Mesodermal cell (in vitro differentiated cells): ENCODE data around the gene TUBB.
A peak's percentile ranks its signal among the peaks of the same experiment; 100 is the strongest.
"Not testable (repeated sequence)": the region's sequence is repeated elsewhere in the genome, so short reads cannot be mapped to it uniquely, and the experiment has no call there.

Source experiments
- H3K27ac ChIP-seq: 2 replicates; pipeline ENCODE4 v1.7.0; 2013; ENCODE audit warnings: mild to moderate bottlenecking, low read depth, low read length, moderate library complexity; ENCODE audit not compliant: severe bottlenecking
- H3K36me3 ChIP-seq: 2 replicates; pipeline ENCODE4 v1.7.1; 2013; ENCODE audit warnings: mild to moderate bottlenecking, low read length, moderate library complexity; ENCODE audit not compliant: control insufficient read depth, insufficient read depth
- H3K4me1 ChIP-seq: one replicate; pipeline ENCODE4 v1.7.1; 2013; ENCODE audit warnings: mild to moderate bottlenecking, low read length; ENCODE audit not compliant: insufficient read depth, control insufficient read depth, poor library complexity, severe bottlenecking
- H3K4me3 ChIP-seq: 2 replicates; pipeline ENCODE4 v1.7.0; 2013; ENCODE audit warnings: low read length, control low read depth, mild to moderate bottlenecking; ENCODE audit not compliant: insufficient read depth, poor library complexity, severe bottlenecking; ENCODE audit errors: extremely low read depth
- H3K9me3 ChIP-seq: 2 replicates; pipeline ENCODE4 v1.7.1; 2013; ENCODE audit warnings: mild to moderate bottlenecking, low read length, moderate library complexity; ENCODE audit not compliant: control insufficient read depth
- WGBS, 2 experiments: methylation state at CpG; one replicate each; pipeline ENCODE4 v1.1.5; 2013; ENCODE audit warnings: missing lambda C conversion rate in 2 of 2; ENCODE audit not compliant: insufficient coverage in 2 of 2; 5-methylcytosine and 5-hydroxymethylcytosine counted together

The TUBB gene

GRCh38 chr6:30721198-30722024, 1.3 kb downstream of the TUBB start:
- no peaks in the 10 kb centered on the region for H3K9me3 ChIP-seq
- 0 to 1% methylated on average over 30 to 43 of the region's 71 CpGs for WGBS, 2 experiments

DNA sequence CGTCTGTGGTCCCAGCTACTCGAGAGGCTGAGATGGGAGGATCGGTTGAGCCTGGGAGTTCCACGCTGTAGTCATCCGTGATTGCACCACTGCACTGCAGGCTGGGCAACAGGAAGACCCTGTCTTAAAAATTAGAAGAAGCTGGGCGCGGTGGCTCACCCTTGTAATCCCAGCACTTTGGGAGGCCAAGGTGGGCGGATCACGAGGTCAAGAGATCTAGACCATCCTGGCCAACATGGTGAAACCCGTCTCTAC, 1.8 kb downstream of the TUBB start:
- H3K4me1 ChIP-seq, result peaks cover 34% of the 10 kb centered on the region
- peak overlapping the region; percentile 84 for H3K27ac ChIP-seq
- H3K9me3 ChIP-seq, result not testable (repeated sequence)
- H3K4me3 ChIP-seq, result peak overlapping the region; percentile 93
- peaks cover 49% of the 10 kb centered on the region for H3K36me3 ChIP-seq
- 0% methylated on average over 7 to 10 of the region's 10 CpGs for WGBS, 2 experiments

More at GRCh38 chr6:30721198-30722024, 1.3 kb downstream of the TUBB start:
- Histone ChIP-seq H3K36me3 (peaks cover 47% of the 10 kb centered on the region), H3K27ac (peak overlapping the region; percentile 97), H3K4me1 (peaks cover 34% of the 10 kb centered on the region), H3K4me3 (peak overlapping the region; percentile 93)

- Histone ChIP-seq H3K27ac (peak overlapping the region; percentile 84), H3K4me3 (peak overlapping the region; percentile 93), H3K36me3 (peaks cover 53% of the 10 kb centered on the region), H3K9me3 (no peaks in the 10 kb centered on the region), H3K4me1 (peaks cover 34% of the 10 kb centered on the region)
- WGBS, 2 experiments, result 14 to 18% methylated on average over 24 to 27 of the region's 27 CpGs
These were observed 2.3 kb downstream of the TUBB start for GRCh38 chr6:30722280-30723112.

DNA sequence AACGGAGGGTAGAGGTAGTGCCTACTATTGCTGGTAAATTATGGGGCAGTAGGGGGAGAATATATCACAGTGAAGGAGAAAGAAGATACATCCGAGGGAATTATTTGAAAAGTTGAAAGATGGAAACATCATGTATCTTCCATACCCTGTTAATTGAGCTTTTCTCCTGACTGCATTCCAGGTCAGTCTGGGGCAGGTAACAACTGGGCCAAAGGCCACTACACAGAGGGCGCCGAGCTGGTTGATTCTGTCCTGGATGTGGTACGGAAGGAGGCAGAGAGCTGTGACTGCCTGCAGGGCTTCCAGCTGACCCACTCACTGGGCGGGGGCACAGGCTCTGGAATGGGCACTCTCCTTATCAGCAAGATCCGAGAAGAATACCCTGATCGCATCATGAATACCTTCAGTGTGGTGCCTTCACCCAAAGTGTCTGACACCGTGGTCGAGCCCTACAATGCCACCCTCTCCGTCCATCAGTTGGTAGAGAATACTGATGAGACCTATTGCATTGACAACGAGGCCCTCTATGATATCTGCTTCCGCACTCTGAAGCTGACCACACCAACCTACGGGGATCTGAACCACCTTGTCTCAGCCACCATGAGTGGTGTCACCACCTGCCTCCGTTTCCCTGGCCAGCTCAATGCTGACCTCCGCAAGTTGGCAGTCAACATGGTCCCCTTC, 3.1 kb downstream of the TUBB start:
- 92% methylated on average over 13 to 16 of the region's 16 CpGs for WGBS, 2 experiments
- not testable (repeated sequence) for H3K9me3 ChIP-seq
- Histone ChIP-seq H3K27ac (peak overlapping the region; percentile 6), H3K4me3 (peak overlapping the region; percentile 93), H3K36me3 (peaks cover 56% of the 10 kb centered on the region), H3K4me1 (peaks cover 34% of the 10 kb centered on the region)

- WGBS, 2 experiments, result 92 to 94% methylated on average over 18 to 26 of the region's 29 CpGs
- peaks cover 29% of the 10 kb centered on the region for H3K4me1 ChIP-seq
- H3K4me3 ChIP-seq, result peak overlapping the region; percentile 2
- not testable (repeated sequence) for H3K9me3 ChIP-seq
- H3K36me3 ChIP-seq, result peaks cover 61% of the 10 kb centered on the region
- peak overlapping the region; percentile 8 for H3K27ac ChIP-seq
These were observed 3.9 kb downstream of the TUBB start for GRCh38 chr6:30723843-30724741.

- Histone ChIP-seq H3K4me3 (peak overlapping the region; percentile 12), H3K36me3 (peaks cover 71% of the 10 kb centered on the region), H3K9me3 (no peaks in the 10 kb centered on the region), H3K27ac (no peak overlapping the region), H3K4me1 (peaks cover 26% of the 10 kb centered on the region)
- WGBS, 2 experiments, result 89 to 100% methylated on average over 2 to 3 of the region's 6 CpGs
These were observed 4.9 kb downstream of the TUBB start for GRCh38 chr6:30724906-30725667.

DNA sequence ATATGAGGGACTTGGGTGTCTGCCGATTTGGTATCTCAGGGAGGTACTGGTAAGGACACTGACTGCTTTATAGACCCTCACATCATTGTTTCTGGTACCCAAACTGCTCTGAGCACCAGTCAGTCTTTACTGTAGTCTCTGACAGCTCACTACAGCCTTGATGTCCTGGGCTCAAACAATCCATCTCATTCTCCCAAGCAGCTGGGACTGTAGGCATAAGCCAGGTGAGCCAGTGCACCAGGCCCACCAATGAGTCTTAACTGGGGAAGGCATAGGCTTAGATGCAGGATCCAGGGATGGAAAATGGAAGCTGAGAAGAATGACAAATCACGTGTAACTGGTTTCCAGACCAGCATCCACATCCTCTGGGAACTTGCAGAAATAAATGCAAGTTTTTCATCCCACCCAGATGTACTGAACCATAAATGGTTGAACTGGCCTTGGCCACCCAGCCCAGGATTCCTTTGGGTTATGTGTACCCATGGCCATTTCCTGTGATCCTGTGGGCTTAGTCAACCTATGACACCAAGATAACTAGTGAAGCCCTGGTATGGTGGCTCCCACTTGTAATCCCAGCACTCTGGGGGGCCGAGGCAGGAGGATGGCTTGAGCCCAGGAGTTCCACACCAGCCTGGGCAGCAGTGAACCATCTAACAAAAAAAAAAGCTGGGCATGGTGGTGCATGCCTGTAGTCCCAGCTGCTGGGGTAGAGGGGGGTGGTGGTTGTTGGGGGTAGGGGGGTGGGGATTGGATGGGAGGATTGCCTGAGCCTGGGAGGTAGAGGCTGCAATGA, 5.8 kb downstream of the TUBB start:
- peaks cover 29% of the 10 kb centered on the region for H3K4me1 ChIP-seq
- no peak overlapping the region for H3K4me3 ChIP-seq
- no peaks in the 10 kb centered on the region for H3K9me3 ChIP-seq
- WGBS, 2 experiments, result 83 to 86% methylated on average over 2 to 3 of the region's 3 CpGs
- peak overlapping the region; percentile 29 for H3K27ac ChIP-seq
- peaks cover 73% of the 10 kb centered on the region for H3K36me3 ChIP-seq

DNA sequence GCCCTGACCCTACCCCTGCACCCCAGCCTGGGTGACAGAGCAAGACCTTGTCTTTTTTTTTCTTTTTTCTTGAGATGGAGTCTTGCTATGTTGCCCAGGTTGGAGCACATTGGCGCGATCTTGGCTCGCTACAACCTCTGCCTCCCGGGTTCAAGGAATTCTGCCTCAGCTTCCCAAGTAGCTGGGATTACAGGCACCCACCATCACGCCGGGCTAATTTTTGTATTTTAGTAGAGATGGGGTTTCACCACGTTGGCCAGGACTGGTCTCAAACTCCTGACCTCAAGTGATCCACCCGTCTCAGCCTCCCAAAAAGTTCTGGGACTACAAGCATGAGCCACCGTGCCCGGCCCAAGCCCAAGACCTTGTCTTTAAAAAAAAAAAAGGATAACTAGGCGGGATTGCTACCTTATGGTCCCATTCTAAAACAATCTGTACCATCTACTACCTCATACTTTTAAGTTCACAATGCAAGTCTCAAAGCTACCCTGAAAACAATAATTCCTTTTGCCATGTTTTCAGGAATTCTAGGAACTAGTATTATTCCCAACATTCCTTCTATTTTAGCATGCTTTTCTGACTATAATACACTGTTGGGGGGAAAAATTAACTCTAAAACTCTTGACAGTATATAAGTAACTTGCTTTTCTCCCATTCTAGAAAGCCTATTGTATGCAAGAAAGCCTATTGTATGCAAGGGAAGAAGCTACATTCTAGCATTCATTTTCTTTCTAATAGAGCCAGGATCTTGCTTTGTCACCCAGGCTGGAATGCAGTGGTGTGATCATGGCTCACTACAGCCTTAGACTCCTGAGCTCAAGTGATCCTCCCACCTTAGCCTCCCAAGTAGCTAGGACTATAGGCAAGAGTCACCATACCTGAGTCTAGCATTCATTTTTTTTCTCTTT, 6.6 kb downstream of the TUBB start:
- no peak overlapping the region for H3K4me3 ChIP-seq
- H3K27ac ChIP-seq, result peak overlapping the region; percentile 51
- 93 to 95% methylated on average over 8 to 9 of the region's 11 CpGs for WGBS, 2 experiments
- peaks cover 29% of the 10 kb centered on the region for H3K4me1 ChIP-seq
- no peaks in the 10 kb centered on the region for H3K9me3 ChIP-seq
- peaks cover 72% of the 10 kb centered on the region for H3K36me3 ChIP-seq
